ENCODE data around the gene CACFD1. TPM values are rescaled to one million over a fixed set of nuclear protein-coding genes. Genes with fewer than 3 reads are reported as not detected.

CACFD1 gene
- total and polyA plus RNA-seq, 7 donors = 2.8 to 9.4 (median 7.1) TPM

GRCh38 chr9:133505186-133505830, 45.5 kb downstream of the CACFD1 start:
- Histone ChIP-seq H3K9me3 (peaks cover 10% of the 10 kb centered on the region), H3K4me3 (no peak overlapping the region), H3K27me3 (ENCODE audit: insufficient read depth in 3 of 3, low read length in 2 of 3) (peaks cover 0 to 35% (median 4%) of the 10 kb centered on the region in 3 donors), H3K4me1 (no peaks in the 10 kb centered on the region), H3K36me3 (ENCODE audit: insufficient read depth in 1 of 2, low read depth in 1 of 2) (no peaks in the 10 kb centered on the region), H3K27ac (no peak overlapping the region)
- intact Hi-C loops (cut with DNase I) = no loop called here
- peak in 2 of 4 donors; percentile 10 to 20 for ATAC-seq
- 72 to 84% (median 74%) methylated on average over 13 of the region's 13 CpGs for WGBS, 3 donors
- TF ChIP-seq CTCF (IDR thresholded peaks at IDR 0.05) = no peak
- peak in 1 of 2 donors; percentile 56 for DNase-seq

DNA sequence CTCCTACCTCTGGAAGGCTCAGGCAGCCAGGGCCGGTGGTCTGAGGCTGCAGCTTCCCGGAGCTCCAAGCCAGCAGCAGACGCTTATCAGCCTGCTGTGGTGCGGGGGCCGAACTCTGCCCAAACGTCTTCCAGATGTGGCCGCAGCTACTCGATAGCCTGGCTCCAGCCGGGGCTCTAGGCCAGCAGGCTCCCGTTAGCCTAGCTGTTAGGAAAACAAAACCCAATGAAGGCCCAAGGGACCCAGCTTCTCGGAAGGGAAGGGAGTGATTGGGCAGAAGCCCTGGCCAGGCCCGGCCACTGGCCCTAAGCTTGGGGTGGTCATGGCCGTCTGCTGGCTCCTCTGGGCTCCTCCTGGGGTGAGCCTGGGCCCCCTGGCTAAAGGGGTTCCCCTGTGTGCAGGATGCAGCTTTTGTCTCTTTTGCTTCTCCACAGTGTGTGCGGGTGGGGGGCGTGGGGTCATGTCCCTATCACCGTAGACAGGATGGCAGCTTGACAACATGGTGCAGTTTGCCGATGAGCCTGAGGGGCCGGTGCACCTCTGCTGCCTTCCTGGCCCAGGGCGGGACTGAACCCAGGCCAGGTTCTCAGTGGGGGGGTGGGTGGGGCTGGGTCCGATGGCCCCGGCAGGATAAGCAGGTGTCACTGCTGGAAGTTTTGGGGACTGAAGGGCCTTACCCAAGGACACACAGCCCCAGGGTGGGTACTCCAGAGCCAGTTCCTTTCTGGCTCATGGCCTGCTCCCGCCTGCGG, 46.3 kb downstream of the CACFD1 start:
- intact Hi-C loops (cut with DNase I) = no loop called here
- H3K36me3 ChIP-seq (ENCODE audit: insufficient read depth in 1 of 2, low read depth in 1 of 2) = no peaks in the 10 kb centered on the region
- peak; percentile 84 to 86 for DNase-seq
- peaks cover 0 to 43% (median 7%) of the 10 kb centered on the region in 3 donors for H3K27me3 ChIP-seq (ENCODE audit: insufficient read depth in 3 of 3, low read length in 2 of 3)
- H3K4me1 ChIP-seq = no peaks in the 10 kb centered on the region
- TF ChIP-seq CTCF (IDR thresholded peaks at IDR 0.05) = no peak
- H3K4me3 ChIP-seq = no peak overlapping the region
- H3K27ac ChIP-seq = no peak overlapping the region
- H3K9me3 ChIP-seq = peaks cover 10% of the 10 kb centered on the region
- WGBS, 3 donors = 42 to 60% (median 51%) methylated on average over 22 to 23 of the region's 23 CpGs
- peak; percentile 37 to 64 (median 52) for ATAC-seq

DNA sequence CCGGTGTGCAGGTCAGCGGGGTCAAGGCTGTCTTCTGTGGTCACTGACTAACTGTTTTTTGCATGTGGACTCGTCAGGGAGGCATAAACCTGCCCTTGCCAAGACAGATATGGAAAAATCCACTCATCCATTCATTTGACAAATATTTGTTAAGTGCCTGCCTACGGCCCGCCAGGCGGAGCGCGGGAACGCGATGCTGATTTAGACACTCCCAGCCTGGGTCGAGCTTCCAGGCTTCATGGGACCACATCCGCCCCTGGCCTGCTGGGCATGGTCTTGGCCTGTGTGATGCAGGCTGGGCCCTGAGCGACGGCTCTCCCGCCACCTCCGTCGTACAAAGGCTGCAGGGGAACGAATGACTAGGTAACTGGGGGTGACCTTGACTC, 46.9 kb downstream of the CACFD1 start:
- ATAC-seq (peak; percentile 39 to 61 (median 44)), DNase-seq (peak; percentile 71 to 80)
- Histone ChIP-seq H3K27me3 (ENCODE audit: insufficient read depth in 3 of 3, low read length in 2 of 3) (peaks cover 0 to 47% (median 7%) of the 10 kb centered on the region in 3 donors), H3K4me1 (no peaks in the 10 kb centered on the region), H3K9me3 (peaks cover 6% of the 10 kb centered on the region), H3K27ac (no peak overlapping the region), H3K4me3 (no peak overlapping the region), H3K36me3 (ENCODE audit: insufficient read depth in 1 of 2, low read depth in 1 of 2) (no peaks in the 10 kb centered on the region)
- no peak for TF ChIP-seq CTCF (IDR thresholded peaks at IDR 0.05)
- intact Hi-C loops (cut with DNase I) = no loop called here
- WGBS, 3 donors = 59 to 78% (median 63%) methylated on average over 18 of the region's 18 CpGs

DNA sequence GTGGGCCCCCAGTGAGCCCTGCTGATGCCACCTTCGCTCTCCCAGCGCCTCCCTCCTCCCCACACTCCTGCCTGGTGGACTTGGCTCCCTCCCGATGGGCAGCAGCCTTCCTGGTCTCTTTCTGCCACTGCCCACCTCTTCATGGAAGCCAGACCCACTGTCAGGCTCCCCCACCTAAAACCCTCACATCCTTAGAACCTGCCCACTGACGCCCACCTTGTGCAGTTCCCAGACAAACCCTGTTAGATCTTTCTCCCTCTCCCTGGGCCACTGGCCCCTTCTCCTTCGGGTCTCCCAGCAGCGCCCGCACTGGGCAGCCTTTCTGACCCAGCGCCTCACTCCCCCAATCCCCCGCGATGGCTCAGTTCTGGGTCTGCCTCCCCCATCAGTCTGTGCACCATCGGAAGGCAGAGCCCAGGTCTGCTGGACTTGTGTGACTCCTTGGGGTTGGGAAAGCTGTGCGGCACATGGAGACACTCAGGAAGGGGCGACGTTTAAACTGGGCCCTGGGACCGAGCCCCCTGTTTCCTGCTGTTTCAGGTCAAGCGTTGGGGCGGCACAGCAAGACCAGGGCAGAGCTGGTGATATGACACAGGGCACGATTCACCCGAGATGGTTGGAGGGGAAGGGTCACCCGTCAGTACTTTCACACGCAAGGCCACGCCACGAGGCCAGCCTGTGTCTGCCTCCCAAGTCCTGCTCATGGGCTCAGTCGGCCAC, 47.6 kb downstream of the CACFD1 start:
- DNase-seq (peak; percentile 12 to 47), ATAC-seq (no peak)
- Histone ChIP-seq H3K4me3 (no peak overlapping the region), H3K9me3 (peaks cover 4% of the 10 kb centered on the region), H3K27ac (no peak overlapping the region), H3K27me3 (ENCODE audit: insufficient read depth in 3 of 3, low read length in 2 of 3) (peaks cover 0 to 47% (median 7%) of the 10 kb centered on the region in 3 donors), H3K36me3 (ENCODE audit: insufficient read depth in 1 of 2, low read depth in 1 of 2) (no peaks in the 10 kb centered on the region), H3K4me1 (no peaks in the 10 kb centered on the region)
- intact Hi-C loops (cut with DNase I) = no loop called here
- TF ChIP-seq CTCF (IDR thresholded peaks at IDR 0.05) = no peak
- 93 to 95% (median 95%) methylated on average over 24 of the region's 24 CpGs for WGBS, 3 donors

Data from psoas muscle (tissue), 8 donors.